GM21423 (cell line): Measurements from ENCODE around the gene CDKN1C.

Experiments used
- ATAC-seq: cut with Tn5 transposase; IDR thresholded peaks from one replicate; pipeline ENCODE4 v1.9.1; 2021; ENCODE audit warnings: mild to moderate bottlenecking, moderate library complexity; ENCODE audit not compliant: unreplicated experiment

CDKN1C gene

DNA sequence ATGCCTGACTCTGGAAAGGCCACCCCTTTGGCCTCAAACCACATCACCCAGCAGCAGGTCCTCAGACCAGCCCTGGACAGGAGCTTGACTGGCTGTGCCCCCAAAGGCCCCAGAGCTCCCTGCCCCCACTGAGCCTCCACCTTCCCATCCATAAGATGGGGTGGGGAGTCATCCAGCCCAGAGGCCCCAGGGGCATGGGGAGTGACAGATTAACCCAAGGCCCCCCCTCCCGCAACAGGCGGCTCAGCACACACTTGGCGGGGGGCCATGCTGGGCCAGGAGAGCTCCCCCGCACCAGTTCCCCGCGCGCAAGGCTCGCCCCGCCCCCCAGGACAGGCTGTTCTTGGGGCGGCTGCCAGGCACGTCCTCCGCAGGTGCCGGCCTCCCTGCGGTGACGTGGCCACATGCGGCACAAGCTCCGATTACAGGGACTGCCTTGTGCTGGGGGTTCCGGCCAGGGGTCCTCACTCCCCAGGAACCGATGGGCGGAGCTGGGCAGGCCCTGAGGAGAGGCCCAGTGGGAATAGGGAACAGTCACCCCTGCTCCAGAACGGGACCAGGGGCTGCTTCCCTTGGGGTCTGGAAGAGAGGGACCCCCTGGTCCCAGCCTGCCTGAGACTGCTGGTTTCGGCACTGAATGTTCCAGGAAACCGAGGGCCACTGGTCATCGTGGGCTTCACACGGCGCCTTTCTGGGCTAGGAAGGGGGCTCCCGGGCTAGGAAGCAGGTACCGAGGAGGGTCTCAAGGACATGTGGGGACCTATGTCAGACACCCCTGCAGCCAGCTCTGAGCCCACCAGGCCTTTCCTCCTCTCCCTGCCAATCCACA is 5.1 kb upstream of the CDKN1C start:
- ATAC-seq = no peak

GRCh38 chr11:2889362-2890273 is 4.0 kb upstream of the CDKN1C start:
- ATAC-seq = no peak

GRCh38 chr11:2888266-2888968 is 2.8 kb upstream of the CDKN1C start:
- no peak for ATAC-seq

DNA sequence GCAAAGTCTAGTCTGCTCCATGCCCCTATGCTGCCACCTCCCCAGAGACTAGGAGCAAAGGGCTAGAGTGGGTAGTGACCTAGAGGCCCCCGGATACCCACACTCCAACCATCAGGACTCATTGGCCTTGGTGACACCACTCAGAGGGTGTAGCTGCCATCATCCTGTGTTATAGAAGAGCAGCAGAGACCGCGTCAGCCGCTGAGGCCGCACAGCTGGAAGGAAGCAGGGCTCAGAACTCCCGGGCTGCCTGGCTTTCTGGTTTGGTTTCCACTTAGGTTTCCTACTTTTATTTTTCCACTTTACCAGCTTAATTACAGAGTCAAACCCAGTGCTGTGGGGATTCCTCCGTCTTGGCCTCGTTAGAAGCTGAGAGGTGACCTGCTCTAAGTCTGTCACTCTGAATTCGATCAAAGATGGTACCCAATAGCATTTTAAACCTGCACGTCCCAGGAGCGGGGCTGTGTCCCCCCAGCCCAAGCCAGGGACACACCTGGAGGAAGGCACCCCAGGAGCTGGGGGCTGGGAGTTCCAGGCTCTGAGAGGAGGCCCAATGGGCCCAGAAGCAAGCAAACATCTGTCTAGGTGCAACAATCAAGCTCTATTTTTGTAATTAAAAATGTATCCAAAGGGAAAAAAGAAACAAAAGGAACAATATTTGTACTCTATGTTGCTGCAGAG is 2.1 kb upstream of the CDKN1C start:
- ATAC-seq = no peak

DNA sequence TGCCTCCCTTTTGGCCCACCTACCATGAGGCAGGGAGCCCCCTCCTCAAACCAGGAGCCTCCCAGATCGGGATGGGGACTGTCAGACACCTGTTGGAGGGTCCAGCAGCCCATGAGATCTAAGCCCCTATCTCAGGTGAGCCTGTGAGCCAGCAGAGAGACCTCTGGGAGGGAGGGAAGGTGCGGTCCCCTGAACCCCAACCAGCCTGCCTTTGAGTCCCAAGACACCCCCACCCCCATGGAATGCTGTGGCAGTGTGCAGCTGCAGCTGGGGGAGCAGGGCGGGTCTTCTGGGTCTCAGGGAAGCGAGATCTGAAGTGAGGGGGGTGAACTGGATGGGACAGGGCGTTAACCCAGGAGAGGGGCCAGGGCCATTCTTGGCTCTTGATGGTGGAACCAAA is 1.4 kb upstream of the CDKN1C start:
- ATAC-seq = no peak

DNA sequence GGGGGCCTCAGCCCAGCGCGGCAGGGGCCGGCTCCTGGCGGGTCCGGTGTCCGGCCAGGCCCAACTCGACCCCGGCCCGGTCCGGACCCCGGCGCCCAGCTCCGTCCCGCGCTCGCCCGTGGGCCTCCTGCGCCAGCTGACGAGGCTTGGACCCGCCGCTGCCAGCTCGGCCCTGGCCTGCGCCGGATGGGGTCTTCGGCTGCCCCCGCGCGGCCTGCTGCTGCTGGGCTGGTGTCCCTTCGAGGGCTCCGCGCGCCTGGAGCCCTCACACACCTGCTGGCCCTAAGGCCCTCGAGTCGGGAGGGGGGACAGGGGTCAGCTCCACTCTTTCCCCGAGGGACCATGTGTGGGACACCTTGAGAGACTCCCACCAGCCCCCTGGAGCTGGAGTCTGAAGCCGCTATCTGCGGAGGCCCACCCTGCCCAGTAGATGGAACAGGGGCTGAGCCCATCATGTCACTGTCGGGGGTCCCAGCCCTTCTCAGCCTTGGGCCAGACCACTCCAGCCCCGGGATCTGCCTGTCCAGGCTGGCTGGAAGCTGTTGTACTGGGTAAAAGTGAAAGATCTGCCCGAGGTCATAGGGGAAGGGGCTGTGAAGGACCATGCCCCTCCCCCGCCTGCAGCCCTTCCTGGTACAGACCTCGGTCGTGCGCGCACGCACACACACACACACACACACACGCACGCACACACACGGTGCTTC is 768 bp upstream of the CDKN1C start:
- peak; percentile 9 for ATAC-seq

- no peak for ATAC-seq
Measured at GRCh38 chr11:2885017-2885677, 428 bp downstream of the CDKN1C start.

DNA sequence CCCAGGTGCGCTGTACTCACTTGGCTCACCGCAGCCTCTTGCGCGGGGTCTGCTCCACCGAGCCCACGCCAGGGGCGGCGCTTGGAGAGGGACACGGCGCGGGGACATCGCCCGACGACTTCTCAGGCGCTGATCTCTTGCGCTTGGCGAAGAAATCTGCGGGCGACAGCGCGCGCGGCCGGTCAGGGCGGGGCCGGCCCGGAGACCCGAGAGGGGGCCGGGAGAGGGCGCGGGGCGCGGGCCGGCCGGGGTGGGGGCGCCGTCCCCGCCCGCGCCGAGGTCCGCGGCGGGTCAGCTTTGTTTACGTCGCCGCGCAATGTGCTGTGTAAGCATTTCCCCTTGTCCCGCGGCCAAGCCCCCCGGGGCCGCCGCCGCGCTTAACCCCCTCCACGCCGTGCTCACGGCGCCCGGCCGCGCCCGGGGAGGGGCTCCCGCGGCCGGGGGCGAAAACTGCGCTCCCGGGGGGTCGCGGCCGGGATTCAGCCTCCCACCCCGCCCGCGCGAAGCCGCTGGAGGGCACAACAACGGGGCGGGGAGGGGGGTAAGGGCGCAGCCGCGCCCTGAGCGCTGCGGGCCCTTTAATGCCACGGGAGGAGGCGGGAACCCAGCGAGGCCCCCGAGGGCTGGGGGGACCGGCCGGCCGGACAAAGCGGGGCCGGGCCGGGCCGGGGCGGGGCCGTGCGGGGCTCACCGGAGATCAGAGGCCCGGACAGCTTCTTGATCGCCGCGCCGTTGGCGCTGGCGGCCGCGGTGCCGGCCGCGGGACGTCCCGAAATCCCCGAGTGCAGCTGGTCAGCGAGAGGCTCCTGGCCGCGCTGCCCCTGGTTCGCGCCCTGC is 1.4 kb downstream of the CDKN1C start:
- ATAC-seq = no peak

- ATAC-seq = no peak
Measured at GRCh38 chr11:2883640-2883978, 2.0 kb downstream of the CDKN1C start.

DNA sequence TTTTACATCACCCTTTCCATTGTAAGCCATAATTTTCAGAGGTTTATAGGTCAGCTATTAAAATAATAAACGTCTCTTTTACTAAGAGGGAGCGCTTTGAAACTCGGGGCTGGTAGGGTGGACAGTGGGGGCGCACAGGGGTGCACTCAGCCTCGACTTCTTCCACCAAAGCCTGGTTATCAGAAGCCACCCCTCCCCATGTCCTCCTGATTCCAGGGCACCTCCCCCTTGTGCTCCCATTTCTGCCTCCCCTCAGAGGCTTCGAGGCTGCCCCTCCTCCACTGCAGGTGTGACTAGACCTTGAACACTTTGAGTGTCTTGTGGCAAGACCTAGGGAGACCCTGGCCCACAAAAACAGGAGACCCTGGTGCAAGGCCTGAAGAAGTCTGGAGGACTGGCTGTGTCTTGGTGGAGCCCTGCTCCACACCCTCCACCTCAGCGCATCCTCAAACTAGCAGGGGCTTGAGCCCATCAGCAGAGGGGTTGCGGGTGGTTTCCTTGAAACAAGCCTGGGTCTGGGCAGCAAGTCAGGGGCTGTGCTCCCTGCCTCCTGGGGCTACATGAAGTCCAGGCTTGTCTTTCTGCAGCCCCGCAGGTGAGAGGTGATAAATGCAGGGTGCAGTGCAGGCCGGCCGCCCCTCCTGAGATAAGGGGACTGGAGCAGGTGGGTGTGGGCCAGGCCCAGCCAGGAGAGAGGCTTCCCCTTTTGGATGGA is 3.0 kb downstream of the CDKN1C start:
- no peak for ATAC-seq

- ATAC-seq = no peak
Measured at GRCh38 chr11:2881981-2882375, 3.6 kb downstream of the CDKN1C start.

DNA sequence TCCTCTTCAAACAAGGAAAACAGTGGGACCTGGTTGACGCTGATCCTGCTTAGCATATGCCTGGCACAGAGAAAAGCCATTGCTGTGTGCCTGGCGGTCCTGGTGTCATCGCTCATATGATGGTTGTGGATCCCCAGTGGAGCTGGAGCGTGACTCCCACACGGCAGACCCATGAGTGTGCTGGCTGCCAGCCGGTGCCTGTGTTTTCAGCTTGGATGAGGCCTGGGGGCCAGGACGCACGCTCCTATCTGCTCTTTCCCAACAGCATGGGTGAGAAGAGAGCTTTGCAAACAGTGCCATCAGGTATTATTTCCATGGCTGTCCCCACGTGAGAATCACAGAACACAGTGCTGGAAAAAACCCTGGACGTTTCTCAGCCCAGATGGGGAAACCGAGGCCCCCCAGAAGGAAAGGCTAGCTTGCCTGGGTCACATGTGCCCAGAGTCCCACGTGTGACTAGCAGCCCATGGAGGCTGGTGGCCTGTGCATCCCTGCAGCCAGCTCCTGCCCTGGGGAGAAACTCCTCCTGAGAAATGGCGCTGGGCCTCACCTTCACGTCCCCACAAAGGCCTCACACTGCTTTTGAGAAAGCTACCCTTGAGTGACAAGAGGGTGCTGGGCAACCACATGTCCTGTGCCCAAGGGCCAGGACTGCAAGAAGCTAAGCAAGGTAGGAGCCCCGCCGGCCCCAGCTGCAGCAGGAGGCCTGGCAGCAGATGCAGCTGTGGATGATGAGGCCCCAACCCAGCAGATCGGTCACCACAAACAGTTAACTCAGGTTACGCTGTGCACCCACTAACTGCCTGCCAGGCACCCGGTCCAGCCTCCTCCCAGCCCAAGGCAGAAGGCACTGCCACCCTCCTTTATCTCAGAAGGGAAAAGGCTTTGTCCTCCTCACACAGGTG is 4.2 kb downstream of the CDKN1C start:
- ATAC-seq = no peak

GRCh38 chr11:2880646-2881045 is 4.9 kb downstream of the CDKN1C start:
- ATAC-seq = no peak

GRCh38 chr11:2878782-2879181 is 6.8 kb downstream of the CDKN1C start:
- ATAC-seq = no peak

DNA sequence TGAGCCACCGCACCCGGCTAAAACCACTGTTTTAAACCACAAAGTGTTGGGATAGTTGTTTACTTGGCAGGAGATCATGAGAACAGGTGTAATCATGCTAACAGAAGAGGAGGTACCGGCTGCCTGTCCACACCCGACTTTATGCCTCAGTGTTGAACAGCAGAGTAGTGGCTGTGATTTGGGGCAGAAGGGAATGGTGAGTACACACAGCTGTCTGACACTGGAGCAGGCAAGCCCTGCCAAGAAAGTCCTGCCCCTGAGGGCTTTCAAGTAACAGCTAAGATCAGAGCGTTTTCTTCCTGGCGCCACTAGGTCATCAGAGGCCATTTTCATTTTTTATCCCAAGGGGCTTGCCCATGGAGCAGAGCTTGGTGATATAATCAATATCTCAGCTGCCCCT is 8.1 kb downstream of the CDKN1C start:
- no peak for ATAC-seq

DNA sequence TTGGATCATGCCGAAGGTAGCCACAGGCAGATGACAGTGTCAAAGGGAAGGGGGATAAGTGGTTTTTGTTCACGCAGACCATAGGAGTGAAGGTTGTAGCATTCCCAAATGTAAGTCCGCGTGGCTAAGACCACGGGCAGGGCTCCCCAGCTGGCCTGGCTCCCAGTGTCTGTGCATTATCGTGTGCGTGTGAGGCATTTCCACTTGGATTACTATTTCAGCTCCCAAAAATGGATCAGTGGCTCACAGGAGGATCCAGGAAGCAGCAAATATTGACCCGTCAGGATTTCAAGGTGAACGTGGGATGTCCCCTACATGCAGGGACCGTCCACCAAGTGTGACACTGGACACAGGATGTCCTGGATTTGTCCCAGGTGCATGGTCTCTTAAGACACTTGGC is 10.6 kb downstream of the CDKN1C start:
- no peak for ATAC-seq

- ATAC-seq = no peak
Measured at GRCh38 chr11:2870969-2871680, 14.4 kb downstream of the CDKN1C start.
